Dedifferentiated amniotic fluid mesenchymal stem cell (primary cell): Measurements from ENCODE around the gene RAET1E.

Experiments
- DNase-seq: peaks from one replicate; pipeline ENCODE4 v3.0.0-alpha.2; 2016; ENCODE audit errors: extremely low spot score

RAET1E gene

GRCh38 chr6:149891259-149891658 lies 6.7 kb downstream of the RAET1E start:
- DNase-seq = no peak

- no peak for DNase-seq
Measured at GRCh38 chr6:149890629-149891045, 7.3 kb downstream of the RAET1E start.

GRCh38 chr6:149889326-149889725 lies 8.6 kb downstream of the RAET1E start:
- DNase-seq = no peak

- no peak for DNase-seq
Measured at GRCh38 chr6:149888659-149889058, 9.3 kb downstream of the RAET1E start.

- no peak for DNase-seq
Measured at GRCh38 chr6:149888093-149888492, 9.8 kb downstream of the RAET1E start.

GRCh38 chr6:149887343-149887742 lies 10.6 kb downstream of the RAET1E start:
- DNase-seq = no peak

GRCh38 chr6:149885888-149886287 lies 12.0 kb downstream of the RAET1E start:
- DNase-seq = no peak

- no peak for DNase-seq
Measured at GRCh38 chr6:149884617-149885016, 13.3 kb downstream of the RAET1E start.

GRCh38 chr6:149884215-149884614 lies 13.7 kb downstream of the RAET1E start:
- no peak for DNase-seq

- DNase-seq = no peak
Measured at GRCh38 chr6:149881860-149882259, 16.1 kb downstream of the RAET1E start.

GRCh38 chr6:149881066-149881766 lies 16.7 kb downstream of the RAET1E start:
- no peak for DNase-seq

- DNase-seq = no peak
Measured at GRCh38 chr6:149877659-149878058, 20.3 kb downstream of the RAET1E start.

GRCh38 chr6:149876241-149876933 lies 21.5 kb downstream of the RAET1E start:
- DNase-seq = no peak

GRCh38 chr6:149872233-149872632 lies 25.7 kb downstream of the RAET1E start:
- DNase-seq = no peak

- DNase-seq = no peak
Measured at GRCh38 chr6:149871182-149871581, 26.7 kb downstream of the RAET1E start.

- no peak for DNase-seq
Measured at GRCh38 chr6:149869275-149869892, 28.5 kb downstream of the RAET1E start.

GRCh38 chr6:149867876-149868640 lies 29.9 kb downstream of the RAET1E start:
- DNase-seq = no peak

- DNase-seq = peak; percentile 83
Measured at GRCh38 chr6:149864578-149865535, 33.1 kb downstream of the RAET1E start.

GRCh38 chr6:149863698-149864577 lies 34.0 kb downstream of the RAET1E start, which contains the start of gene LRP11:
Gene LRP11, minus strand, starts transcription at chr6:149864359. Its CDS starts 339 bp downstream, at chr6:149864020.
- peak; percentile 54 for DNase-seq
